Mesenchymal stem cell (in vitro differentiated cells and primary cell): Measurements from ENCODE around the gene CCNYL1.

Experiments used
- DNase-seq: peaks from one replicate; pipeline ENCODE4 v3.0.0-alpha.2; 2013
- H2AFZ ChIP-seq: one replicate; pipeline ENCODE4 v1.6.1; 2013; ENCODE audit warnings: low read depth, mild to moderate bottlenecking, control low read depth, inconsistent platforms, low read length, moderate library complexity
- H2AK5ac ChIP-seq: 2 replicates; pipeline ENCODE4 v1.6.1; 2013; ENCODE audit warnings: low read length, moderate library complexity, mild to moderate bottlenecking, inconsistent platforms; ENCODE audit not compliant: severe bottlenecking
- H2BK120ac ChIP-seq: one replicate; pipeline ENCODE4 v1.6.1; 2013; ENCODE audit warnings: low read depth, mild to moderate bottlenecking, inconsistent platforms, low read length, moderate library complexity
- H2BK12ac ChIP-seq, 2 experiments: one replicate each; pipeline ENCODE4 v1.6.1; 2013; ENCODE audit warnings: inconsistent platforms in 2 of 2, low read length in 2 of 2, mild to moderate bottlenecking in 2 of 2, moderate library complexity in 2 of 2, control low read depth in 1 of 2
- H2BK15ac ChIP-seq: one replicate; pipeline ENCODE4 v1.6.1; 2013; ENCODE audit warnings: mild to moderate bottlenecking, low read depth, inconsistent platforms; ENCODE audit not compliant: poor library complexity, severe bottlenecking
- H2BK5ac ChIP-seq: 2 replicates; pipeline ENCODE4 v1.6.1; 2013; ENCODE audit warnings: low read depth, mild to moderate bottlenecking, low read length, control low read depth, inconsistent platforms; ENCODE audit not compliant: poor library complexity, severe bottlenecking
- H3K14ac ChIP-seq, 2 experiments: one replicate each; pipeline ENCODE4 v1.6.1; 2013; ENCODE audit warnings: inconsistent platforms in 2 of 2, low read length in 2 of 2, control low read depth in 1 of 2, mild to moderate bottlenecking in 1 of 2, moderate library complexity in 1 of 2
- H3K18ac ChIP-seq, 2 experiments: one replicate each; pipeline ENCODE4 v1.6.1; 2013; ENCODE audit warnings: inconsistent platforms in 2 of 2, low read length in 2 of 2, control low read depth in 1 of 2, low read depth in 1 of 2, mild to moderate bottlenecking in 1 of 2
- H3K23ac ChIP-seq, 2 experiments: one replicate each; pipeline ENCODE4 v1.6.1; 2013; ENCODE audit warnings: inconsistent platforms in 2 of 2, low read length in 2 of 2, mild to moderate bottlenecking in 2 of 2, moderate library complexity in 2 of 2, control low read depth in 1 of 2
- H3K27ac ChIP-seq: 2 replicates; pipeline ENCODE4 v1.5.1; 2013; ENCODE audit warnings: mild to moderate bottlenecking, moderate library complexity, low read length, control low read depth, inconsistent platforms; ENCODE audit not compliant: poor library complexity, severe bottlenecking
- H3K27me3 ChIP-seq, 2 experiments: 2 replicates each; pipeline versions ENCODE4 v1.6.1 to v1.7.0; 2013; ENCODE audit warnings: low read length in 2 of 2, mild to moderate bottlenecking in 2 of 2, moderate library complexity in 2 of 2, control low read depth in 1 of 2, inconsistent platforms in 1 of 2; ENCODE audit not compliant: control insufficient read depth in 1 of 2, insufficient read depth in 1 of 2
- H3K36me3 ChIP-seq, 2 experiments: 2 replicates each; pipeline versions ENCODE4 v1.6.1 to v1.7.0; 2013; ENCODE audit warnings: low read length in 2 of 2, control low read depth in 1 of 2, inconsistent platforms in 1 of 2, low read depth in 1 of 2, mild to moderate bottlenecking in 1 of 2; ENCODE audit not compliant: insufficient read depth in 2 of 2, control insufficient read depth in 1 of 2
- H3K4ac ChIP-seq, 2 experiments: one replicate each; pipeline ENCODE4 v1.6.1; 2013; ENCODE audit warnings: inconsistent platforms in 2 of 2, low read length in 2 of 2, mild to moderate bottlenecking in 2 of 2, moderate library complexity in 2 of 2, control low read depth in 1 of 2, low read depth in 1 of 2
- H3K4me1 ChIP-seq: 2 replicates; pipeline ENCODE4 v1.6.1; 2013; ENCODE audit warnings: low read depth, low read length, control low read depth; ENCODE audit not compliant: control insufficient read depth, insufficient read depth
- H3K4me2 ChIP-seq: 2 replicates; pipeline ENCODE4 v1.6.1; 2013; ENCODE audit warnings: low read length, mild to moderate bottlenecking, inconsistent platforms; ENCODE audit not compliant: poor library complexity, severe bottlenecking
- H3K4me3 ChIP-seq, 2 experiments: 2 replicates each; pipeline versions ENCODE4 v1.5.1 to v1.7.0; 2013; ENCODE audit warnings: low read length in 2 of 2, mild to moderate bottlenecking in 2 of 2, control low read depth in 1 of 2, low read depth in 1 of 2; ENCODE audit not compliant: insufficient read depth in 1 of 2
- H3K79me1 ChIP-seq: replicated peaks from 2 replicates; pipeline ENCODE4 v1.6.1; 2013; ENCODE audit warnings: mild to moderate bottlenecking, control low read depth, low read length, inconsistent platforms; ENCODE audit not compliant: poor library complexity, severe bottlenecking
- H3K9ac ChIP-seq: 2 replicates; pipeline ENCODE4 v1.7.0; 2013; ENCODE audit warnings: mild to moderate bottlenecking, low read length, moderate library complexity
- H3K9me3 ChIP-seq: 2 replicates; pipeline ENCODE4 v1.7.0; 2013; ENCODE audit warnings: mild to moderate bottlenecking, low read length; ENCODE audit not compliant: control insufficient read depth
- H4K8ac ChIP-seq: one replicate; pipeline ENCODE4 v1.6.1; 2013; ENCODE audit warnings: inconsistent platforms, mild to moderate bottlenecking, low read length, moderate library complexity
- H4K91ac ChIP-seq: one replicate; pipeline ENCODE4 v1.6.1; 2013; ENCODE audit warnings: mild to moderate bottlenecking, low read length, inconsistent platforms
- WGBS: methylation state at CpG from one replicate; pipeline ENCODE4 v1.1.7; 2013; ENCODE audit warnings: mixed read lengths; 5-methylcytosine and 5-hydroxymethylcytosine counted together

The CCNYL1 gene

DNA sequence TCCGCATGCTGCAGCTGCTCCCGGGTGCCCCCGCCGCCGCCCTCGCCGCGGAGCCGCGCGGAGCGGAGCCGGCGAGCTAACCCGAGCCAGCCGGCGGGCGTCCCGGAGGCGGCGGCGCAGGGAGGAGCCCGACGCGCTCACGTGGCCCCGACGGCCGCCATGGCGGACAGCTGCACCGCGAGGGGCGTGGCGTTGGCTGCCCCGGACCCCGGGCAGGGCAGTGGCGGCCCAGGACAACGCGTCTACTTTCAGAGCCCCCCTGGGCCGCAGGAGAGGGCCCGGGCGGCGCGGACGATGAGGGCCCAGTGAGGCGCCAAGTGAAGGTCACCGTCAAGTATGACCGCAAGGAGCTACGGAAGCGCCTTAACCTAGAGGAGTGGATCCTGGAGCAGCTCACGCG, 30.0 kb upstream of the CCNYL1 start:
- H3K27ac ChIP-seq, result no peak overlapping the region
- H3K23ac ChIP-seq, result no peak overlapping the region
- DNase-seq, result no peak
- H3K4ac ChIP-seq, result no peak overlapping the region
- no peak overlapping the region for H3K4me3 ChIP-seq
- no peak overlapping the region for H3K14ac ChIP-seq
- no peak overlapping the region for H4K91ac ChIP-seq
- H4K8ac ChIP-seq, result no peak overlapping the region
- no peak overlapping the region for H2BK120ac ChIP-seq
- no peak overlapping the region for H2BK5ac ChIP-seq
- no peak overlapping the region for H2BK15ac ChIP-seq
- no peak overlapping the region for H2BK12ac ChIP-seq
- H2AK5ac ChIP-seq, result no peak overlapping the region
- no peaks in the 10 kb centered on the region for H3K79me1 ChIP-seq
- H3K36me3 ChIP-seq, result no peaks in the 10 kb centered on the region
- H3K18ac ChIP-seq, result no peak overlapping the region
- H3K9me3 ChIP-seq, result no peaks in the 10 kb centered on the region
- H3K27me3 ChIP-seq, result peaks cover 0 to 28% of the 10 kb centered on the region in 2 experiments
- no peak overlapping the region for H3K9ac ChIP-seq
- 98% methylated on average over 48 of the region's 52 CpGs for WGBS
- peaks cover 10% of the 10 kb centered on the region for H3K4me1 ChIP-seq
- H2AFZ ChIP-seq, result no peak overlapping the region
- H3K4me2 ChIP-seq, result no peak overlapping the region

DNA sequence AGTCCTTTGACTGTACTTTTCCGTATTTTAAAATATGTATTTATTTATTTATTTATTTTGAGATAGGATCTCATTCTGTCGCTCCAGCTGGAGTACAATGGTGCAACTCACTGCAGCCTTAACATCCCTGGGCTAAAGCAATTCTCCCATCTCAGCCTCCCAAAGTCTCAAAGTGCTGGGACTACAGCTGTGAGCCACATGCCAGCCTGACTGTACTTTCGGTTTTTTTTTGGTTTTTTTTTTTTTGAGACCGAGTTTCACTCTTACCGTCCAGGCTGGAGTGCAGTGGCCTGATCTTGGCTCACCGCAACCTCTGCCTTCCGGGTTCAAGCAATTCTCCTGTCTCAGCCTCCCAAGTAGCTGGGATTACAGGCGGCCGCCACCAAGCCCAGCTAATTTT, 28.9 kb upstream of the CCNYL1 start:
- Histone ChIP-seq H2BK120ac (no peak overlapping the region), H3K36me3 (no peaks in the 10 kb centered on the region), H3K23ac (no peak overlapping the region), H3K4me3 (no peak overlapping the region), H2AFZ (no peak overlapping the region), H2BK12ac (no peak overlapping the region), H3K4ac (no peak overlapping the region), H2AK5ac (no peak overlapping the region), H3K14ac (no peak overlapping the region), H3K9me3 (no peaks in the 10 kb centered on the region), H4K8ac (no peak overlapping the region), H2BK5ac (no peak overlapping the region), H3K79me1 (no peaks in the 10 kb centered on the region), H3K27me3 (peaks cover 0 to 31% of the 10 kb centered on the region in 2 experiments), H3K18ac (no peak overlapping the region), H4K91ac (no peak overlapping the region), H3K27ac (no peak overlapping the region), H3K4me2 (no peak overlapping the region), H3K9ac (no peak overlapping the region), H3K4me1 (peaks cover 10% of the 10 kb centered on the region), H2BK15ac (no peak overlapping the region)
- WGBS, result 91% methylated on average over 8 of the region's 9 CpGs
- no peak for DNase-seq

DNA sequence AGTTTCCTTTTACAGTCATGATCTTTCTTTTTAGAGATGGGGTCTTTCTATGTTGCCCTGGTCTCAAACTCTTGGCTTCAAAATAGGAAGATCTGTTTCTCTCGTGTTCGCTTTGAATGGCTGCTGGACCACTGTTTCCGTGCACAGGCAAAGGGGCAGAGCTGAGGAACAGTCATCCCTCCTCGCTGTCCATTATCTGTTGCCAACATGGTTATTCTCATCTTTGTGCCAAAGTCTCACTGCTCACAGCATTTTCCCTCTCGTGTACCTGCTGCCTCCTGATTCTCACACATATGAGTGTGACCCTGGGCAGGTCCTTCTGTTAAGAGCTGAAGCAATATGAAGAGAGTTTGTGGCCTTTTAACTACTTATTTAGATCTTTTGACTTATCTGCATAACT, 28.0 kb upstream of the CCNYL1 start:
- H2BK12ac ChIP-seq, result no peak overlapping the region
- H3K4me2 ChIP-seq, result no peak overlapping the region
- no peaks in the 10 kb centered on the region for H3K36me3 ChIP-seq
- H2AFZ ChIP-seq, result no peak overlapping the region
- H3K9ac ChIP-seq, result no peak overlapping the region
- H2BK5ac ChIP-seq, result no peak overlapping the region
- no peak overlapping the region for H4K8ac ChIP-seq
- no peak overlapping the region for H3K14ac ChIP-seq
- H2AK5ac ChIP-seq, result no peak overlapping the region
- H3K27ac ChIP-seq, result no peak overlapping the region
- no peak overlapping the region for H3K23ac ChIP-seq
- no peak overlapping the region for H2BK15ac ChIP-seq
- no peak overlapping the region for H3K18ac ChIP-seq
- no peaks in the 10 kb centered on the region for H3K79me1 ChIP-seq
- no peak for DNase-seq
- no peaks in the 10 kb centered on the region for H3K9me3 ChIP-seq
- 86% methylated on average over 4 of the region's 5 CpGs for WGBS
- peaks cover 10% of the 10 kb centered on the region for H3K4me1 ChIP-seq
- H3K4me3 ChIP-seq, result no peak overlapping the region
- H4K91ac ChIP-seq, result no peak overlapping the region
- no peak overlapping the region for H3K4ac ChIP-seq
- H2BK120ac ChIP-seq, result no peak overlapping the region
- peaks cover 0 to 37% of the 10 kb centered on the region in 2 experiments for H3K27me3 ChIP-seq

DNA sequence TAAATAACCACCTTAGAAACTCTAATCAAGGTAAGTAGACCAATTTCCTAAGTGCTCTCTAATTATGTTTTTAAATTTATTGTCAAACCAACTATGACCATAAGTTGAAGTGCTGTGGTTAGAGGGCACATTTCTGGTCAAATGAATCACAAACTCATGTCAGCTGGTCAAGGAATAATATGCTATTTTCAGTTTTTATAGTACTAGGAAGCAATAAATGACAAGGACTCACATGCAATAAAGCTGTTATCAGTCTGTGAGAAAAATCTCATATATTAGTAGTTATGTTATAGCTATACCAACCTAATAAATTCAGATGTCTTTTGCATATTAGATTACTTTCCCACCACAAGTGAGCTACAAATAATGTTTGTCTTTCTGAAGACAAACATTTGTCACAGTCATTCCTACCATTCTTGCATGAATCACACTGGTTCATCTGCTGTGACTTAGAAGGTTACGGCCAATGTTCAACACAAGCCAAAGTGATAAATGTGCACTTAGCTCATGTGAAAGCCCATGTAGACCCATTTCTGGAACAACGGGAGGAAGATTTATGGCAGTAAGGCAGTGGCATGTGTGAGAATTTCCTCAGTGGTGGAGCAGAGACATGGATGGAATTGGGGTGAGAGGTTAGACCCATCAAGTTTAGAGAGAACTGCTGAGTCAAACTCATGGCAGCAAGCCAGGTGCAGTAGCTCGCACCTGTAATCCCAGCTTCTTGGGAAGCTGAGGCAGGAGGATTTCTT, 27.4 kb upstream of the CCNYL1 start:
- H3K4me3 ChIP-seq, result no peak overlapping the region
- H3K79me1 ChIP-seq, result no peaks in the 10 kb centered on the region
- H4K8ac ChIP-seq, result no peak overlapping the region
- DNase-seq, result peak; percentile 81
- WGBS, result 10% methylated on average over 3 of the region's 3 CpGs
- H3K4me1 ChIP-seq, result peaks cover 10% of the 10 kb centered on the region
- H4K91ac ChIP-seq, result no peak overlapping the region
- no peak overlapping the region for H3K23ac ChIP-seq
- no peak overlapping the region for H3K4me2 ChIP-seq
- no peak overlapping the region for H2BK12ac ChIP-seq
- H3K18ac ChIP-seq, result no peak overlapping the region
- no peak overlapping the region for H3K27ac ChIP-seq
- H3K14ac ChIP-seq, result no peak overlapping the region
- H3K4ac ChIP-seq, result no peak overlapping the region
- no peak overlapping the region for H3K9ac ChIP-seq
- no peaks in the 10 kb centered on the region for H3K36me3 ChIP-seq
- no peak overlapping the region for H2BK15ac ChIP-seq
- H2BK5ac ChIP-seq, result no peak overlapping the region
- H2AFZ ChIP-seq, result no peak overlapping the region
- H3K9me3 ChIP-seq, result no peaks in the 10 kb centered on the region
- H2BK120ac ChIP-seq, result no peak overlapping the region
- H3K27me3 ChIP-seq, result peaks cover 0 to 32% of the 10 kb centered on the region in 2 experiments
- no peak overlapping the region for H2AK5ac ChIP-seq
